ENCODE results near the gene PDE4A.
"Not testable (repeated sequence)": the region's sequence is repeated elsewhere in the genome, so short reads cannot be mapped to it uniquely, and the experiment has no call there.

Gene PDE4A

DNA sequence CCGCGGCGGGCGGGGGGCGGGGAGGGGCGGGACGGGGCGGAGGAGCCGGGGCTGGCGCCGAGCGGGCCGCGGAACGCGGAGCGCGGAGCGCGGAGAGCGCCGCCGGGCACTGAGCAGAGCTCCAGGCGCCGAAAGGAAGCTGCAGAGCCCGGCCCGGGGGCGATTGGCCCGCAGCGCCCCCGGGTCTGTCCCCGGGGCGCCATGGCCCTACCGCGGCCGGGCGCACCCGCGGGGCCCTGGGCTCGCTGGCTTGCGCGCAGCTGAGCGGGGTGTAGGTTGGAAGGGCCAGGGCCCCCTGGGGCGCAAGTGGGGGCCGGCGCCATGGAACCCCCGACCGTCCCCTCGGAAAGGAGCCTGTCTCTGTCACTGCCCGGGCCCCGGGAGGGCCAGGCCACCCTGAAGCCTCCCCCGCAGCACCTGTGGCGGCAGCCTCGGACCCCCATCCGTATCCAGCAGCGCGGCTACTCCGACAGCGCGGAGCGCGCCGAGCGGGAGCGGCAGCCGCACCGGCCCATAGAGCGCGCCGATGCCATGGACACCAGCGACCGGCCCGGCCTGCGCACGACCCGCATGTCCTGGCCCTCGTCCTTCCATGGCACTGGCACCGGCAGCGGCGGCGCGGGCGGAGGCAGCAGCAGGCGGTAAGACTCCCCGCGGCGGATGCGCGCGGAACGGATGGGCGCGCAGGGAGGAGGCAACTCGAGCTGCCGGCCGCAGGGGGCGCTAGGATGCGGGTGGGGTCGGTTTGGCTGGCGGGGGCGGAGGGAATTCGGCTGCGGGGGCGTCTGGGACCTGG, at the start of gene PDE4A:
Gene PDE4A, plus strand, starts transcription at position 95 of the 796 bp plus-strand sequence. Its CDS starts 227 bp downstream, at position 322.
- DNase-seq (ENCODE audit: low read depth in 2 of 2), result peak in 1 of 2 experiments; percentile 49

DNA sequence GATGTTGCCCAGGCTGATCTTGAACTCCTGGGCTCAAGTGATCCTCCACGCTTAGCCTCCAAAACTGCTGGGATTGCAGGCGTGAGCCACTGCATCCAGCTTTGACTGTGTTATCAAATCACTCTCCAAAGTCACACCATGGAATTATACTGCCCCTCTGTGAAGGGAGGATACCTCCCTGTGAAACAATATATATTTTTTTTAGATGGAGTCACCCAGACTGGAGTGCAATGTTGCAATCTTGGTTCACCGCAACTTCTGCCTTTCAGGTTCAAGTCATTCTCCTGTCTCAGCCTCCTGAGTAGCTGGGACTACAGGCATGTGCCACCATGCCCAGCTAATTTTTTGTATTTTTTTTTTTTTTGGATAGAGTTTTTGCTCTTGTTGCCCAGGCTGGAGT, 47.6 kb upstream of the PDE4A start:
- DNase-seq (ENCODE audit: low read depth in 2 of 2), result no peak

DNA sequence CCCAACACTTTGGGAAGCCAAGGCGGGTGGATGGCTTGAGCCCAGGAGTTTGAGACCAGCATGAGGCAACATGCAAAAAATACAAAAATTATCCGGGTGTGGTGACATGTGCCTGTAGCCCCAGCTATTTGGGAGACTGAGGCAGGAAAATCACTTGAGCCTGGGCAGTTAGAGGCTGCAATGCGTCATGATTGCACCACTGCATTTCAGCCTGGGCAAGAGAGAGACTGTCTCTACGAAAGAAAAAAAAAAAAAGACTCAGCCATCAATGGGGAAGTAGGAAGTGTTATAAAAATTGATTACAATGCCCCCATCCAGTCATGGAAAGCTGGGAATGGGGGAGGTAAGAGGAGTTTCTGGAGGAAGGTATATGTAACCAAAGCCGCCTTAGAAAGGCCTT, 45.4 kb upstream of the PDE4A start:
- no peak for DNase-seq (ENCODE audit: low read depth in 2 of 2)

DNA sequence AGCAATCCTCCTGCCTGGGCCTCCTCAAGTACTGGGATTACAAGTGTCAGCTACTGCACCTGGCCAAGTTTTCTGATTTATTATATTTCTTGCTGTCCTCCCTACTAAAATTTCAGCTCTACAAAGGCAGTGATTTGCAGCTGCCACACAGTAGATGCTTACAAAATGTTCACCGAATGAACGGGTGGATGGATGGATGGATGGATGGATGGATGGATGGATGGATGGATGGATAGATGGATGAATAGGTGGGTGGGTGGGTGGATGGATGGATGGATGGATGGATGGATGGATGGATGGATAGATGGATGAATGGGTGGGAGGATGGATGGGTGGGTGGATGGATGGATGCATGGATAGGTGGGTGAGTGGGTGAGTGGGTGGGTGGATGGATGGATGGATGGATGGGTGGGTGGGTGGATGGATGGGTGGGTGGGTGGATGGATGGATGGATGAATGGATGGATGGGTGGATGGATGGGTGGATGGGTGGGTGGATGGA, 43.1 kb upstream of the PDE4A start:
- not testable (repeated sequence) for DNase-seq (ENCODE audit: low read depth in 2 of 2)

DNA sequence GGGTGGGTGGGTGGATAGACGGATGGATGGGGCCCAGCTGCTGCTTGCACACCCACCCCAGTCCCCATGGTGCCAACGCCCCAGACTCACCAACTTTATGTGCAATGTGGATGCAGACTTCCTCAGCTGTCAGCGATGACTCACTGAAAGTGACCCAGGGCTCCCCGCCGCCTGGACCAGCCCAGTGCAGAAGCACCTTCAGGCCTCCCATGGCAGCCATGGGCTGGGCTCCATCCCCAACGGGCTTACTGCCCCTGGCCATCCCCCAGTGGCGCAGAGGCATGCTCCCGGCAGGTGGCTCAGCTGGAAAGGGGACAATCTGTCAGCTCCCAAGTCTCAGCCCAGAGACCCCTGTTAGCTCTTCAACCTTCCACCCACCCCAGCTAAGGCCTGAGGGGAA, 42.2 kb upstream of the PDE4A start:
- no peak for DNase-seq (ENCODE audit: low read depth in 2 of 2)

DNA sequence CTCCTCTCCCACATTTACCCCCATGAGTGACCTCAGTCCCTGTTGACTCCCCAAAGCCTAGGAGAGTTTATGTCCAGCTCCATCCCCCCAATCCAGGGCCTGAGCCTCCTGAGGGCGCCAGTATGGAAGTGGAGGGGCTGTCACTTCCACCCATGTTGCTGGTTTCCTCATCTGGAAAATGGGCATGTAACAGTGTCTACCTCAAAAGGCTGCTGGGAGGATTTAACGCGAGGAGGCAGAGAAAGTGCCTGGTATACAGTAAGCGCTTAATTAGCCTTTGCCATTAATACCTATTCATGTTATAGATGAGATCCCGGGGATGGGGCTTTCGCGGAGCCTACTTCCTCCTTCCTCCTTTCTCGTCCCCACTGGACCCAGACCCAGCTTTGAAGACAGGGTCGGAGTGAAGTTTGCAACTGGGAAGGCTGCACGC, 40.4 kb upstream of the PDE4A start:
- no peak for DNase-seq (ENCODE audit: low read depth in 2 of 2)

DNA sequence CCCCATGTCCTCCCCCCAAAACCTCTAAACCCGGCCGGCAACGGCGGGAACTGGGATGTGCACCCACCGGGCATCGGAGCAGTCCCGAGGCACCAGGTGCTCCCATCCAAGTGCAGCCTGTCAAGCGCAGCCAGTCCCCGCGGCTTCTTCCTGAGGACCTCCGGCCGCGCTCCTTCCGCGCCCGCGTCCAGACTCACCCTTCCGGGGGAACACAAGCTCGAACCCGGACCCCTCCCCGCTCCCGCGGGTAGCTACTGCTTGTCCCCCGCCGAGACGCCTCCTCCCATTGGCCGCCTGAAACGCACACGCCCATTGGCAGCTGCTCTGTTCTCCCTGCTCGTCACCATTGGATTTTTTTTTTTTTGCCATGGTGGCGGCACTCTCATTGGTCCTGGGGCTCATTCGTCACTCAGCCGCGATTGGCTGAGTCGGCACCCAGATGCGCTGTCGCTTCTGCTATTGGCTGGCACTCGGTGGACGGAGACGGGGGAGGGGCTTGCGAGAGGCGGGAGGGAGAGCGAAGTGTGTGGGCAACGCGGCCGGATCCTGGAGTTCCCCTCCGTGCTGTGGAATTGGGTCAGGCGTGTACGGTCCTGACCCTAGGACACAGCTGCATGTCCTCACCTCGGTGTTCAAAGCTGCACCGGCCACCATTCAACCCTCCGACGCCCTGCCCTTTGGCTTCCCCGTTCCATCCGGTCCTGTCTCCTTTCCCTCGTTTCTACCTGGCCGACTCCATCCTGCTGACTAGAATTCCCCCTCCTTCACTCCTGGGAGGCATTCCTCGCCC, 39.8 kb upstream of the PDE4A start, which contains the start of gene TYK2:
Gene TYK2, minus strand, starts transcription at position 260 of the 790 bp plus-strand sequence. CDS start 2,166 bp downstream, outside the sequence.
- DNase-seq (ENCODE audit: low read depth in 2 of 2), result peak; percentile 86 to 97

DNA sequence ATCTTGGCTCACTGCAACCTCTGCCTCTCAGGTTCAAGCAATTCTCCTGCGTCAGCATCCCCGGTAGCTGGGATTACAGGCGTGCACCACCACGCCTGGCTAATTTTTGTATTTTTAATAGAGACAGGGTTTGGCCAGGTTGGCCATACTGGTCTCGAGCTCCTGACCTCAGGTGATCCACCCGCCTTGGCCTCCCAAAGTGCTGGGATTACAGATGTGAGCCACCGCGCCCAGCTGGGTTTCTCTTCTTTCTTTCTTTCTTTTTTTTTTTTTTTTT, 37.2 kb upstream of the PDE4A start:
- DNase-seq (ENCODE audit: low read depth in 2 of 2), result not testable (repeated sequence)

DNA sequence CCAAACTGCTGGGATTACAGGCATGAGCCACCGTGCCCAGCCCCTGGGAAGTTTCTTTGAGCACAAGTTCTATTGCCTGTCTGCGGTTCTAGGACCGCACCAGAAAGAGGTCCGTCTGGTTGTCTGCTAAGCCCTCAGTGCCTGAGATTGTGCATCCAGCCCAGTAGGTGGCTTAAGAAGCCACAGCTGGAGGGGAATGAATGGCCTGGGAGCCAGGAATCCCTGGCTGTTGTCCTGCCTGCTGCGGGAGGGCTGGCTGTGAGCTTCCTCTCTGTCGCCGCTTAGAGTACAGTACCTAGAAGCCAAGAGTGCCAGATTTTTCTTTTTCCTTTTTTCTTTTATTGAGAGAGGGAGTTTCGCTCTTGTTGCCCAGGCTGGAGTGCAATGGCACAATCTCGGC, 35.8 kb upstream of the PDE4A start:
- no peak for DNase-seq (ENCODE audit: low read depth in 2 of 2)

DNA sequence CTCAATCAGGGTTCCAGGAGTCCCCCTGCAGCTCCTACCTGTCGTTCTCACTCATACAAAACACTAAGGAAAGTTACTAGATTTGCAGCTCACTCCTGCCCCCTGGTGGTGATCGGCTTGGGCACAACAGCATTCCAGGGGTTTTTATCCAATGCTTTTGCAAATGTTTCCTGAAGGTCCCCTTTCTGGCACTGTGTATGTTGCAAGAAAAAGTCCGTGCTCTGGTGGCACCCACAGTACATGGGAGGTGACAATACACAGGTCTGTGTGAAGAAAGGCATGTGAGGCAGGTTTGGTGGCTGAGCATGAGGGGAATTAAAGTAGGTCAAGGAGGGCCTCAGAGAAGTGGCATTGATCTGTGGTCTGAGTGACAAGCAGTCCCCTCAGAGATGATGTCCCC, 31.4 kb upstream of the PDE4A start:
- DNase-seq (ENCODE audit: low read depth in 2 of 2), result peak; percentile 57 to 85

DNA sequence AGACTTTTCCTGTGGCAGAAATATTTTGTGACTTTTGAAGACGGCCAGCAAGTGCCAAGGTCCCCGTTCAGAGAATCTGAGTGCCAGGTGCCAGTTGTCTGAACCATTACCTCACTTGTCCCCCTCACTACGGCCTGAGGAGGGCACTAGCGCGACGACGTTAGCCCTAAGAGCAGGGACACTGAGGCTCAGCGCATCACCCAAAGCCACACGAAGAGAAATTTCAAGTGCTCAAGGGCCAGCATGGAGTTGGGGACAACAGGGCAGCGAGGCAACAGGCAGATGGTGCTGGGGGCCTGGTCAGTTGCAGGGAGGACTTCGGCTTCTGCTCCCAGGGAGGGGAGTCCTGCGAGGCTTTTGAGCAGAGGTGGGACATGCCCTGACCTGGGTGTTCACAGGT, 30.5 kb upstream of the PDE4A start:
- no peak for DNase-seq (ENCODE audit: low read depth in 2 of 2)

DNA sequence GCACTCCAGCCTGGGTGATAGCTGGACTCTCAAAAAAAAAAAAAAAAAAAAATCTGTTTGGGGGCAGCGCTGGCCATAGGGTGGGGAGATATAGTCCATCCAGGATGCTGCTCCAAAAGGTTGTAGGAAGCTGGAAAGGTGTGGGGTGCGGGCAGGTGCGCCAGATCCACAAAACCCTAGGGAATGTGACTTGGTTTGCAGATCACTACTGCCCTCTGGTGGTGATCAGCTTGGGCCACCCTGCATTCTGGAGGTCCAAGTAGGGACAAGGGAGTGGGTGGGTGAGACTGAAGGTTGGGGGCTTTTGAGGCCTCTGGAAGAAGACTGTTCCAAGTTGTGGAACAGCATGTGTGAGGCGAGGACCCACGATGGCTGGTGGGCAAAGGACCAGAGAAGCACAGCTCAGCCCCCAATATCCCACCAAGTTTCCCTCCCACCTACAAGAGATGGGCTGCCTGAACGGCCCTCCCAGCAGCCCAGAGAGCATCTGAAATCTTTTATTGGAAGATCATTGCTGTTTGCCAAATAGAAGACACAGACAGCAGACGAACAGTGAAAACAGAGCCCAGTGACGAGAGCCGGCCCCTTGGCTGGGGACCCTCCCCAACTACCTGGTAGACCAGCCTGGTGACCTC, 29.6 kb upstream of the PDE4A start:
- peak in 1 of 2 experiments; percentile 62 for DNase-seq (ENCODE audit: low read depth in 2 of 2)

DNA sequence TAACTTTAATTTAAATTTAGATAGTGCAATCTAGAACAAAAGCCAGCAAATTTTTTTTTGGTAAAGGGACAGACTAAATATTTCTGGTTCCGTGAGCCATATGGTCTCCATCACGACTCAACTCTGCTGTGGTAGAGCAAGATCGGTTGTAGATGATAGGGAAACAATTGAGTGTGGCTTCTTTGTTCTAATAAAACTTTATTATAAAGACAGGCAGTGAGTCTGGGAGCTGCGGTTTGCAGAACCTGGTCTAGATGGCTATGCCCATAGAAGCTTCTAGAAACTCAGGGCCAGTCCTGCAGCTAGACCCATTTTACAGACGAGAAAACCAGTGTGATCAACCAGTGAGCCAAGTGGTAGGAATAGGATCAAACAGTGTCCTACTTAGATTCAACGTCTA, 28.2 kb upstream of the PDE4A start:
- DNase-seq (ENCODE audit: low read depth in 2 of 2), result no peak

DNA sequence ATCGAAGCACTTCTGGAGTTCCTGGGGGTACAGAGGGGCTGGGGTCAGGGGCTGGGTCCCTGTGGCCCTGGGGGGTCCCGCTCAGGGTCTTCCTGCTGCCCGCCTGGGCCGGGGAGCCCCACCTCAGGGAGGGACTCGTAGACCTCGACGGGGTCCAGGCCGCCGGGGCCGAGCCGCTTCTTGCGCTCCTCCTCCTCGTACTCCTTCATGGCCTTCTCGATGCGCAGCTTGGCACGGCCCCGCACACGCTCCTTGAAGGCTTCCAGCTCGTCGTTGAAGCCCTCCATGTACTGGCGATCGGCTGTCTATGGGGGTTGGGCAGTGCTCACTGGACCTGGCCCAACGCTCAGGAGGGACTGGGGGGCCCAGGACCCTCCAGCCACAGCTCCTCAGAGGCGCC, 27.2 kb upstream of the PDE4A start:
- DNase-seq (ENCODE audit: low read depth in 2 of 2), result no peak

DNA sequence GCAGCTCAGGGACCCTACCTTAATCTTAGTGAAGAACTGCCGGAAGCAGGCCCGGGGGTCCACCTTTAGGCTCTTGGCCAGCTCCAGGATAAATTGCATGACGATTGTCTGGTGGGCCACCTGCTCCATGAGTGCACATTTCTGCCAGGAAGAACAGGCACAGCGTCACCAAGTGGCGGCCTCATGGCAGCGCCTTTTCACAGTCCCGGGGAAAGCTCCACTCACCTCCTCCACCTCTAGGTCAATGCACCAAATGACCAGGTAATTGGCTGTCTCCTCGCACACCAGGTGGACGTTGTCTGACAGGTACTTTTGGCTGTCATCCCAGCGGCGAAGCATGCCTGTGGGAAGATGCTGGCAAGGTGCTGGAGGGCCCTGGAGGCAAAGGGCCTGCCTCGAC, 25.3 kb upstream of the PDE4A start:
- DNase-seq (ENCODE audit: low read depth in 2 of 2), result no peak

DNA sequence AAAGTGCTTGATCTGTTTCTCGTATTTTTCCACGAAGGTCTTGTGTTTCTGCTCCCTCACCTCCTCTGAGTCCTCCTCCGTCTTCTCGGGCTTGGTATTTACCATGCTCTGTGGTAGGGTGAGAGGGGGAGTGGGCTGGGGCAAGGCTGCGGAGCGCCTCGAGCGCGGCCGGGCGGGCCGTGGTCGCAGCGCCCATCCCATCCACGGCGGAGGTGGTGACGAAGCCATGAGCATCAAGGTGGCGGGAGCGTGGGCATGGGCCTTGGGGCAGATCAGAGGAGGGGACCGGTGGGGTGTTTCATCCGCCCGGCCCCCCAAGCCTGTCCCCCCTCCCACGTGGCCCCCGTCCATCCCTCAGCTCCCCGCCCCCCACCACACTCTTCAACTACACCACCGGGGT, 24.9 kb upstream of the PDE4A start:
- DNase-seq (ENCODE audit: low read depth in 2 of 2), result no peak

DNA sequence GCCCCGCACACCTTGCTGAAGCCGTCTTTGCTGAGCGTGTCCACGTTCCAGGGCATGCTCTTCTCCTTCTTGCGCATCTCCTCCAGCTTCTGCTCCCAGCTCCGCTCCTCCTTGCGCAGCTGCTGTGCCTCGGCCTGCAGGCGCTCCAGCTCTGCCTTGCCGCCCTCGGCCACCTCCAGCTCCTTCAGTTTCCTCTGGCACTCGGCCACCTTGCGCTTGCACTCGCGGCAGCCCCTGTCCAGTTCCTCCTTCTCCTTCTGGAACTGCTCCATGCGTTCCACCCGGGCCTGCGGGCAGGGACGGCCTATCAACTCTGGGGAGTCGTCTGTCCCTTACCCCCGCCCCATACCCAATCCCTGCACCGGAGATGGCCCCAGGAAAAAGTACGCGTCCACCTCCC, 24.4 kb upstream of the PDE4A start:
- no peak for DNase-seq (ENCODE audit: low read depth in 2 of 2)

DNA sequence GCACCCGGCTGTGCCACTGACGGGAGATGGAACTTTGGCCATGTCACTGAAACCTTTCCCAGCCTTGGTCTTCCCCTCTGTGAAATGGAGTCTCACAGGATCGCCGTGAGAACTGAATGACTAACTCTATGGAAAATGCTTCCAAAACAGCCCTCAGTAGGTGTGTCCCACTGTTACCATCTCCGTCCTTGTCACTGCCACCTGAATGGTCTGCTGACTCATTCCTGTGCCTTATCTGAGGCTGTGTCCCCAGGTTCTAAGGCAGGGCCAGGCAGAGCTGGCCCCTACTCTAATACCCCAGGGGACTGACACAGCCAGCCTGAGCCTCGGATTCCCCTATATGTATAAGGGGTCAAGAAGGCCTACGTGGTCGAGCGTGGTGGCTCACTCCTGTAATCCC, 21.5 kb upstream of the PDE4A start:
- no peak for DNase-seq (ENCODE audit: low read depth in 2 of 2)

DNA sequence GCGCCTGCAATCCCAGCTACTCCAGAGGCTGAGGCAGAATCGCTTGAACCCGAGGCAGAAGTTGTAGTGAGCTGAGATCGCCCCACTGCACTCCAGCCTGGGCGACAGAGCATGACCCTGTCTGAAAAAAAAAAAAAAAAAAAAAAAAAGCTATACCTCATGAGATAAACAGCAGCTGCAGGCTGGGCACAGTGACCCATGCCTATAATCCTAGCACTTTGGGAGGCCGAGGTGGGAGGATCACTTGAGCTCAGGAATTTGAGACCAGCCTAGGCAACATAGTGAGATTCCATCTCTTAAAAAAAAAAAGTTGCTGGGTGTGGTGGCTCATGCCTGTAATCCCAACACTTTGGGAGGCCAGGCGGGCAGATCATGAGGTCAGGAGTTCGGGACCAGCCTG, 21.0 kb upstream of the PDE4A start:
- not testable (repeated sequence) for DNase-seq (ENCODE audit: low read depth in 2 of 2)

DNA sequence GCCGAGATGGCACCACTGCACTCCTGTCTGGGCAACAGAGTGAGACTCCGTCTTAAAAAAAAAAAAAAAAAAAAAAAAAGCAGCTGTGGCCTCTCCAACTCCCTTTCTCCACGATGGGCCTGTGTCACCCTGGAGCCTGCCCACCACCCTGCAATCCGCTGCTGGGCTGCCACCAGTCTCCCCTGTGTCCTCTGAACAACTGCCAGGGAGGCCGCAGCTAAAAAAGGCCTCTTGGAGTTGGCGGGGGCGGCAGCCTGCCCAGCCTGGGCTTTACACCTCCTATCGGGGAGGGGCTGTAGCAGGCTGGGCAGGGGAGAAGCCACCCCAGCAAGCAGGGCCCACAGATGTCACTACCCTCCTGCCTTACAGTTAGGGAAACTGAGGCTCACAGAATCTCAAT, 20.5 kb upstream of the PDE4A start:
- DNase-seq (ENCODE audit: low read depth in 2 of 2), result no peak

DNA sequence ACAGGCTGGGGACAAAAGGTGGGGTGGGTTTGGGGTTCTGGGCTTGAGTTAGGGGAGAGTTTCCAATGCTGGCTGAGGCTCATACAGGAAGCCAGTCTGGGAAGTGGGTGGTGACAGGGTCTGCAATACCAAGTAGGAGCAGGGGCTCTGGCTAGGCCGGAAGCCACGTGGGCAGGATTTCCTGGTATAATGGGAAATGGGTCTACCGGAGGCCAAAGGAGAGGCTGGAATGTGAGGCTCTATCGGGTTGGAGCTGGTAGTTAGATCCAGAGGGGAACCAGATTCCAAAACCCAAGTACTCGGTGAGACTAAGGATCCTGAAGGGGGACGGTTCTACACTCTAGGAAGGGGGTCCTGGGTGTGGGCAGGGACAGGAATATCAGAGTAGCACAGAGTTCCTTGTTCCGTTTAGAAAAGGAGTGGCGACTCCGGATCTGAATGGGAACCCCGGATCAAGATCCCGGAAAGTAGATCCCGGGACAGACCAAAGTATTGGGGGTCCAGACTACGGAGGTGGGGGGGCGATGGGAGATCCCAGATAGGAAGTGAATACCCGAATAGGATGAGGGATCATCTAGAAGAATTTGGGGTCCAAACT, 17.8 kb upstream of the PDE4A start:
- DNase-seq (ENCODE audit: low read depth in 2 of 2), result no peak

All from stimulated activated CD4-positive, alpha-beta T cell treated with anti-CD3 and anti-CD28 coated beads, Interleukin-12 subunit alpha, Interleukin-12 subunit beta, amount 100 ng/mL, for 24 hours (primary cell).